NCI-H2196 treated with DMSO at 0.1 percent for 48 hours (cell line): ENCODE results near the gene RBBP7.
"Not testable (repeated sequence)": the region's sequence is repeated elsewhere in the genome, so short reads cannot be mapped to it uniquely, and the experiment has no call there.

Source experiments
- DNase-seq: peaks from one replicate; lab custom pipeline; 2025; ENCODE audit not compliant: unreplicated experiment; lab: John Stamatoyannopoulos, UW

The RBBP7 gene

GRCh38 chrX:16867947-16868346 is 2.2 kb downstream of the RBBP7 start:
- no peak for DNase-seq

- DNase-seq = no peak
Observed at GRCh38 chrX:16862829-16863228, 7.3 kb downstream of the RBBP7 start.

GRCh38 chrX:16856744-16857143 is 13.4 kb downstream of the RBBP7 start:
- DNase-seq = no peak

GRCh38 chrX:16856076-16856404 is 14.1 kb downstream of the RBBP7 start:
- not testable (repeated sequence) for DNase-seq

GRCh38 chrX:16855363-16856075 is 14.6 kb downstream of the RBBP7 start:
- DNase-seq = no peak

- DNase-seq = no peak
Observed at GRCh38 chrX:16853537-16853936, 16.6 kb downstream of the RBBP7 start.

- no peak for DNase-seq
Observed at GRCh38 chrX:16852617-16853179, 17.5 kb downstream of the RBBP7 start.

GRCh38 chrX:16851827-16852226 is 18.3 kb downstream of the RBBP7 start:
- DNase-seq = no peak

GRCh38 chrX:16851421-16851820 is 18.7 kb downstream of the RBBP7 start:
- DNase-seq = no peak

- DNase-seq = no peak
Observed at GRCh38 chrX:16848541-16848940, 21.6 kb downstream of the RBBP7 start.

- DNase-seq = no peak
Observed at GRCh38 chrX:16845686-16846085, 24.5 kb downstream of the RBBP7 start.

- DNase-seq = no peak
Observed at GRCh38 chrX:16843208-16843909, 26.8 kb downstream of the RBBP7 start.

GRCh38 chrX:16842684-16843083 is 27.5 kb downstream of the RBBP7 start:
- DNase-seq = no peak

GRCh38 chrX:16839852-16840460 is 30.2 kb downstream of the RBBP7 start:
- DNase-seq = no peak

- no peak for DNase-seq
Observed at GRCh38 chrX:16839219-16839851, 30.8 kb downstream of the RBBP7 start.

GRCh38 chrX:16838202-16839066 is 31.7 kb downstream of the RBBP7 start:
- no peak for DNase-seq

GRCh38 chrX:16836371-16836770 is 33.8 kb downstream of the RBBP7 start:
- no peak for DNase-seq

GRCh38 chrX:16834806-16835205 is 35.4 kb downstream of the RBBP7 start:
- DNase-seq = no peak

GRCh38 chrX:16832301-16832700 is 37.9 kb downstream of the RBBP7 start:
- DNase-seq = no peak

GRCh38 chrX:16828124-16828908 is 41.8 kb downstream of the RBBP7 start:
- no peak for DNase-seq
